ENCODE results near the gene DRG2. TPM values are rescaled to one million over a fixed set of nuclear protein-coding genes. Genes with fewer than 3 reads are reported as not detected.

The DRG2 gene
- total and polyA plus RNA-seq, 2 of the 13 experiments (the other 11 are each of a cell fraction or from before 2014, with no cell fraction given), result 20.1 to 26.6 TPM

DNA sequence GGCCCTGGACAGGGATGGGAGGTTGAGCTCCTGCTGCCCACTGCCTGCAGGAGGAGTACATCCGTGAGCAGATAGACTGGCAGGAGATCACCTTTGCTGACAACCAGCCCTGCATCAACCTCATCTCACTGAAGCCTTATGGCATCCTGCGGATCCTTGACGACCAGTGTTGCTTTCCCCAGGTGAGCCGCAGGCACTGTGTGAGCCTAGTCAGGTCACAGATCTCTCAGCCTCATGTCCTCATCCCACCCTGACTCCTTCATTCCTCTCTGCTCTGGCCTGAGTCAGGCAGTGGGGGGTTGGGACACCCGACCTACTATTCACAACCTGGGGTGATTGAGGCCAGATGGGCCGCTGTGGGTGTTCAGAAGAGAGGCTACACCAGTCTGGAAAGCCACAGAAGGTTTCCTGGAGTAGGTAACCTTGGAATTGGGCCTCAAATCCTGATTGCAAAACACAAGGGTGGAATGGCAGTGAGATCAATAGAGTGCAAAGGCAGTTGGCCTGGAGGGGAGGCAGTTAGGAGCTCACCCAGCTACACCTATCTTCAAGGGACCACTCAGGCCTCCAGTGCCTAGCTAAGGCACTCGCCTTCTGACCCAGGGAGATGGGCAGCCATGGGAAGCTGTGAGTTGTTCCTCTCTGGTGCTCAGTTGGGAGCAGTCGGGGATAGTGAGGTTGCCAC is 50.5 kb downstream of the DRG2 start (continued):
- TF ChIP-seq IRF9 (CRISPR knock-in tag; IDR thresholded peaks at IDR 0.05; ENCODE audit: borderline replicate concordance), result 0 out of 2 replicates have a peak, but pooled peaks have one; percentile 16
- peak; percentile 90 for TF ChIP-seq CEBPG (CRISPR knock-in tag; IDR thresholded peaks at IDR 0.05)
- peak; percentile 69; the same call in 1 of the 2 replicates for TF ChIP-seq ESRRA (CRISPR knock-in tag; IDR thresholded peaks at IDR 0.05; ENCODE audit: low read depth)
- no peak for TF ChIP-seq SIX1 (CRISPR knock-in tag; IDR thresholded peaks at IDR 0.05; ENCODE audit: borderline replicate concordance)
- TF ChIP-seq ZSCAN21 (CRISPR knock-in tag; IDR thresholded peaks at IDR 0.05; ENCODE audit: borderline replicate concordance), result no peak
- peak; percentile 69; the same call in 1 of the 2 replicates for TF ChIP-seq NCOA2 (CRISPR knock-in tag; IDR thresholded peaks at IDR 0.05)
- TF ChIP-seq SMARCE1 (IDR thresholded peaks at IDR 0.05; ENCODE audit: borderline replicate concordance), result no peak
- 0 out of 2 replicates have a peak, but pooled peaks have one; percentile 21 for TF ChIP-seq POGZ (CRISPR knock-in tag; IDR thresholded peaks at IDR 0.05)
- peak; percentile 95 for TF ChIP-seq CEBPB (IDR thresholded peaks at IDR 0.05; ENCODE audit: borderline replicate concordance, low read depth, low read length)
- 0 out of 2 replicates have a peak, but pooled peaks have one; percentile 39 for TF ChIP-seq ZNF414 (CRISPR knock-in tag; IDR thresholded peaks at IDR 0.05)
- peak; percentile 62; the same call in 1 of the 2 replicates for TF ChIP-seq ZBED4 (CRISPR knock-in tag; IDR thresholded peaks at IDR 0.05; ENCODE audit: borderline replicate concordance)
- TF ChIP-seq RXRA (CRISPR knock-in tag; IDR thresholded peaks at IDR 0.05), result peak; percentile 37; the same call in 1 of the 2 replicates
- TF ChIP-seq SKI (IDR thresholded peaks at IDR 0.05; ENCODE audit: partially characterized antibody), result peak; percentile 54
- peak; percentile 82 for TF ChIP-seq BCL6 (CRISPR knock-in tag; IDR thresholded peaks at IDR 0.05)
- TF ChIP-seq THAP11 (CRISPR knock-in tag; IDR thresholded peaks at IDR 0.05), result peak; percentile 61
- 0 out of 2 replicates have a peak, but pooled peaks have one; percentile 28 for TF ChIP-seq FOXC1 (CRISPR knock-in tag; IDR thresholded peaks at IDR 0.05; ENCODE audit: borderline replicate concordance)
- TF ChIP-seq ZNF737 (CRISPR knock-in tag; IDR thresholded peaks at IDR 0.05; ENCODE audit: borderline replicate concordance), result no peak
- TF ChIP-seq ZNF747 (CRISPR knock-in tag; IDR thresholded peaks at IDR 0.05; ENCODE audit: borderline replicate concordance), result peak; percentile 46; the same call in 1 of the 2 replicates
- no peak for TF ChIP-seq NONO (IDR thresholded peaks at IDR 0.05)
- peak; percentile 71 for TF ChIP-seq NONO (CRISPR knock-in tag; conservative IDR thresholded peaks at IDR 0.05)
- TF ChIP-seq U2AF2 (IDR thresholded peaks at IDR 0.05; ENCODE audit: low read depth, low read length), result no peak
- TF ChIP-seq UBTF (CRISPR knock-in tag; IDR thresholded peaks at IDR 0.05), result peak; percentile 58; the same call in 1 of the 2 replicates

Measured in HepG2 (cell line).